T-helper 2 cell (primary cell): ENCODE results near the gene LRMDA.

Experiments
- DNase-seq, 5 experiments: peaks; one replicate each; pipeline versions ENCODE4 v3.0.0 to v3.0.0-alpha.2; 2012 to 2022

Gene LRMDA

GRCh38 chr10:76333326-76333725 is 901.9 kb downstream of the LRMDA start:
- no peak for DNase-seq

- no peak for DNase-seq
Observed at GRCh38 chr10:76333796-76334195, 902.4 kb downstream of the LRMDA start.

- DNase-seq: no peak
Observed at GRCh38 chr10:76334255-76334654, 902.8 kb downstream of the LRMDA start.

- DNase-seq: no peak
Observed at GRCh38 chr10:76336213-76336963, 905.0 kb downstream of the LRMDA start.

GRCh38 chr10:76337641-76338040 is 906.2 kb downstream of the LRMDA start:
- no peak for DNase-seq

- no peak for DNase-seq
Observed at GRCh38 chr10:76338187-76338586, 906.8 kb downstream of the LRMDA start.

GRCh38 chr10:76341740-76342139 is 910.3 kb downstream of the LRMDA start:
- DNase-seq: no peak

- DNase-seq: no peak
Observed at GRCh38 chr10:76342996-76343395, 911.6 kb downstream of the LRMDA start.

GRCh38 chr10:76347832-76348231 is 916.4 kb downstream of the LRMDA start:
- no peak for DNase-seq

GRCh38 chr10:76350583-76350982 is 919.2 kb downstream of the LRMDA start:
- no peak for DNase-seq

- no peak for DNase-seq
Observed at GRCh38 chr10:76352300-76352699, 920.9 kb downstream of the LRMDA start.

GRCh38 chr10:76353237-76353851 is 921.9 kb downstream of the LRMDA start:
- no peak for DNase-seq

- no peak for DNase-seq
Observed at GRCh38 chr10:76354212-76354738, 922.9 kb downstream of the LRMDA start.

- no peak for DNase-seq
Observed at GRCh38 chr10:76354921-76355320, 923.5 kb downstream of the LRMDA start.

- no peak for DNase-seq
Observed at GRCh38 chr10:76356557-76356956, 925.1 kb downstream of the LRMDA start.

GRCh38 chr10:76357726-76358415 is 926.4 kb downstream of the LRMDA start:
- no peak for DNase-seq

- no peak for DNase-seq
Observed at GRCh38 chr10:76358743-76359395, 927.4 kb downstream of the LRMDA start.

GRCh38 chr10:76375761-76376160 is 944.3 kb downstream of the LRMDA start:
- no peak for DNase-seq

GRCh38 chr10:76382381-76382851 is 951.0 kb downstream of the LRMDA start:
- no peak for DNase-seq

GRCh38 chr10:76388321-76389023 is 957.0 kb downstream of the LRMDA start:
- no peak for DNase-seq

- no peak for DNase-seq
Observed at GRCh38 chr10:76393875-76394706, 962.7 kb downstream of the LRMDA start.

- no peak for DNase-seq
Observed at GRCh38 chr10:76394707-76395042, 963.3 kb downstream of the LRMDA start.
